Measurements from ENCODE around the gene CD6. TPM values are rescaled to one million over a fixed set of nuclear protein-coding genes. Genes with fewer than 3 reads are reported as not detected.

The CD6 gene
- total and polyA plus RNA-seq, 10 of the 15 experiments (the other 5 are each of a cell fraction or from before 2014, with no cell fraction given), result 0.37 to 17.6 (median 6.2) TPM

- no peak for TF ChIP-seq NFYB (IDR thresholded peaks at IDR 0.05; ENCODE audit: insufficient read depth, low read depth, low read length)
- no peak for TF ChIP-seq EED (IDR thresholded peaks at IDR 0.05; ENCODE audit: low read depth)
- TF ChIP-seq CEBPZ (IDR thresholded peaks at IDR 0.05; ENCODE audit: low read depth, low read length), result no peak
- no peak for TF ChIP-seq SRF (IDR thresholded peaks at IDR 0.05; ENCODE audit: low read depth in 2 of 2, low read length in 2 of 2)
- no peak for TF ChIP-seq CTCF (IDR thresholded peaks at IDR 0.05 in 2 of 3, conservative IDR thresholded peaks at IDR 0.05 in 1 of 3; ENCODE audit: control insufficient read depth in 2 of 3, extremely low read depth in 1 of 3, insufficient read depth in 1 of 3, low read depth in 3 of 3, low read length in 3 of 3)
- TF ChIP-seq BCL3 (IDR thresholded peaks at IDR 0.05; ENCODE audit: borderline replicate concordance, insufficient read depth, low read depth, low read length, poor library complexity, severe bottlenecking), result no peak
- no peak for TF ChIP-seq ATF2 (IDR thresholded peaks at IDR 0.05; ENCODE audit: low read length)
- TF ChIP-seq SMAD5 (IDR thresholded peaks at IDR 0.05; ENCODE audit: low read depth), result no peak
- TF ChIP-seq E4F1 (IDR thresholded peaks at IDR 0.05; ENCODE audit: borderline replicate concordance, partially characterized antibody), result no peak
- no peak for TF ChIP-seq CREB1 (IDR thresholded peaks at IDR 0.05; ENCODE audit: low read depth)
- no peak for TF ChIP-seq KAT2A (conservative IDR thresholded peaks at IDR 0.05; ENCODE audit: control insufficient read depth, low read depth, low read length)
- no peak for TF ChIP-seq KDM1A (IDR thresholded peaks at IDR 0.05; ENCODE audit: borderline replicate concordance)
- no peak for TF ChIP-seq TARDBP (IDR thresholded peaks at IDR 0.05; ENCODE audit: borderline replicate concordance)
Observed at GRCh38 chr11:61032824-61033223, 61.3 kb downstream of the CD6 start (continued).
